Calu3 (cell line): ENCODE results near the gene RFC1. TPM values are rescaled to one million over a fixed set of nuclear protein-coding genes. Genes with fewer than 3 reads are reported as not detected.
"Not testable (repeated sequence)": the region's sequence is repeated elsewhere in the genome, so short reads cannot be mapped to it uniquely, and the experiment has no call there.

ENCODE experiments used
- BruUV-seq: library from RNA; stranded (reverse); fragments of 400-500 nt; replicated peaks from 2 replicates; lab custom pipeline; 2021; lab: Mats Ljungman, UMichigan
- CTCF ChIA-PET: fragments of 300-600 bp; sonication (Branson Sonifier 250); formaldehyde crosslinking; loops from one replicate; lab custom pipeline; 2022; ENCODE audit warnings: antibody characterized with exemption; lab: Charles Lee
- DNase-seq: peaks from one replicate; pipeline ENCODE4 v3.0.0; 2022
- H3K27ac Mint-ChIP-seq: one replicate; pipeline ENCODE4 v1.8.0; 2022; ENCODE audit warnings: mixed read lengths; ENCODE audit not compliant: unreplicated experiment
- H3K27me3 Mint-ChIP-seq: one replicate; pipeline ENCODE4 v1.8.0; 2022; ENCODE audit warnings: mixed read lengths; ENCODE audit not compliant: unreplicated experiment
- H3K36me3 Mint-ChIP-seq: one replicate; pipeline ENCODE4 v1.8.0; 2022; ENCODE audit warnings: mild to moderate bottlenecking, moderate library complexity, mixed read lengths; ENCODE audit not compliant: insufficient read depth, unreplicated experiment
- H3K4me1 Mint-ChIP-seq: one replicate; pipeline ENCODE4 v1.8.0; 2022; ENCODE audit warnings: mild to moderate bottlenecking, low read depth, mixed read lengths; ENCODE audit not compliant: unreplicated experiment
- H3K4me3 Mint-ChIP-seq: one replicate; pipeline ENCODE4 v1.8.0; 2022; ENCODE audit warnings: mild to moderate bottlenecking, low read depth, moderate library complexity, mixed read lengths; ENCODE audit not compliant: unreplicated experiment
- H3K9me3 Mint-ChIP-seq: one replicate; pipeline ENCODE4 v1.8.0; 2022; ENCODE audit warnings: low read depth, mixed read lengths; ENCODE audit not compliant: unreplicated experiment
- CTCF ChIP-seq: fragments of 200-600 bp; IDR thresholded peaks from one replicate; pipeline ENCODE4 v1.8.0; 2022; ENCODE audit warnings: antibody characterized with exemption; ENCODE audit not compliant: unreplicated experiment
- intact Hi-C: fragments of 100-400 bp; cut with micrococcal nuclease; formaldehyde crosslinking; loops from one replicate; pipeline ENCODE4 v1.10.0; 2022; ENCODE audit not compliant: unreplicated experiment
- total RNA-seq: library from RNA; stranded (reverse); gene quantifications from 2 replicates; pipeline ENCODE4 v1.2.3, GENCODE V29; 2022

The RFC1 gene
- total RNA-seq, 1 experiment from 2014 or later = 37.0 TPM

GRCh38 chr4:39367166-39367565 is 1.0 kb upstream of the RFC1 start:
- intact Hi-C loops = no loop called here
- Mint-ChIP-seq H3K36me3 (peaks cover 21% of the 10 kb centered on the region), H3K27me3 (no peaks in the 10 kb centered on the region), H3K4me1 (peaks cover 7% of the 10 kb centered on the region), H3K4me3 (no peak overlapping the region), H3K9me3 (no peaks in the 10 kb centered on the region), H3K27ac (no peak overlapping the region)
- CTCF ChIA-PET = interaction anchor here (0.6 kb wide), 1 partner anchor 14 kb away, joined by 3 read pairs; no protein-coding TSS in a partner anchor
- no peak for TF ChIP-seq CTCF
- no TSS peak for BruUV-seq
- DNase-seq = no peak

GRCh38 chr4:39365360-39365759 is 802 bp downstream of the RFC1 start:
- TF ChIP-seq CTCF = no peak
- peaks cover 21% of the 10 kb centered on the region for H3K36me3 Mint-ChIP-seq
- H3K27ac Mint-ChIP-seq = peak overlapping the region; percentile 85
- DNase-seq = no peak
- peaks cover 11% of the 10 kb centered on the region for H3K4me1 Mint-ChIP-seq
- CTCF ChIA-PET = interaction anchor here (0.6 kb wide), 1 partner anchor 149 kb away, joined by 3 read pairs; no protein-coding TSS in a partner anchor
- no TSS peak for BruUV-seq
- H3K9me3 Mint-ChIP-seq = no peaks in the 10 kb centered on the region
- H3K27me3 Mint-ChIP-seq = no peaks in the 10 kb centered on the region
- intact Hi-C loops = no loop called here
- peak overlapping the region; percentile 87 for H3K4me3 Mint-ChIP-seq

- intact Hi-C loops = no loop called here
- H3K4me3 Mint-ChIP-seq = no peak overlapping the region
- no TSS peak for BruUV-seq
- no peak for TF ChIP-seq CTCF
- H3K9me3 Mint-ChIP-seq = no peaks in the 10 kb centered on the region
- CTCF ChIA-PET = interaction anchor here (0.6 to 0.7 kb wide), 2 partner anchors 60 to 367 kb away, joined by 3 to 4 read pairs; no protein-coding TSS in a partner anchor
- no peak overlapping the region for H3K27ac Mint-ChIP-seq
- H3K36me3 Mint-ChIP-seq = peaks cover 25% of the 10 kb centered on the region
- H3K27me3 Mint-ChIP-seq = no peaks in the 10 kb centered on the region
- peaks cover 16% of the 10 kb centered on the region for H3K4me1 Mint-ChIP-seq
- DNase-seq = no peak
Observed at GRCh38 chr4:39363773-39364393, 2.3 kb downstream of the RFC1 start.

- CTCF ChIA-PET = no interaction called here
- DNase-seq = no peak
Observed at GRCh38 chr4:39362827-39363226, 3.3 kb downstream of the RFC1 start.

GRCh38 chr4:39360611-39361010 is 5.6 kb downstream of the RFC1 start:
- H3K9me3 Mint-ChIP-seq, DNase-seq, H3K4me3 Mint-ChIP-seq, H3K27me3 Mint-ChIP-seq, BruUV-seq, intact Hi-C loops, H3K27ac Mint-ChIP-seq, CTCF ChIA-PET: not testable (repeated sequence)
- Mint-ChIP-seq H3K36me3 (peaks cover 15% of the 10 kb centered on the region), H3K4me1 (peaks cover 20% of the 10 kb centered on the region)

More at GRCh38 chr4:39362827-39363226, 3.3 kb downstream of the RFC1 start:
- Mint-ChIP-seq H3K36me3 (peaks cover 27% of the 10 kb centered on the region), H3K4me3 (no peak overlapping the region), H3K9me3 (no peaks in the 10 kb centered on the region), H3K4me1 (peaks cover 20% of the 10 kb centered on the region), H3K27me3 (no peaks in the 10 kb centered on the region), H3K27ac (no peak overlapping the region)
- intact Hi-C loops = no loop called here
- TF ChIP-seq CTCF = no peak
- no TSS peak for BruUV-seq
